Spleen (tissue), 7 donors: ENCODE results near the gene THRAP3.
"Not testable (repeated sequence)": the region's sequence is repeated elsewhere in the genome, so short reads cannot be mapped to it uniquely, and the experiment has no call there.

Source experiments
- POLR2A ChIP-seq, 3 donors: fragments of 450-650 bp; IDR thresholded peaks; one replicate each; pipeline ENCODE4 v1.5.1; 2017; ENCODE audit warnings: antibody characterized with exemption in 3 of 3, mild to moderate bottlenecking in 1 of 3
- POLR2AphosphoS5 ChIP-seq, 3 donors: sonication (generic); formaldehyde crosslinking; IDR thresholded peaks; one replicate each; pipeline ENCODE4 v1.5.1; 2017; ENCODE audit warnings: antibody characterized with exemption in 3 of 3
- TF ChIP-seq, protein P1 (sequence below), 11 experiments: fragments of 200-600 bp in 7 of 11; fragments of 450-650 bp in 4 of 11; sonication (generic) in 4 of 11; IDR thresholded peaks in 8 of 11; conservative IDR thresholded peaks in 3 of 11; 1 replicate in 7 of 11; 2 replicates in 4 of 11; pipeline versions ENCODE4 v1.4.0 to v1.8.0; 2016 to 2021; ENCODE audit warnings: antibody characterized with exemption in 11 of 11, inconsistent platforms in 4 of 11, mild to moderate bottlenecking in 1 of 11
- donor health status: DM: no; HTN: no; CAD: no; lungs with moderate emphysema.
- donor health status: DM: no; HTN: no; CAD: no.
- donor health status: DM: no; HTN: no; CAD: no.

GRCh38 chr1:36230279-36230678 is 6.0 kb downstream of the THRAP3 start:
- TF ChIP-seq POLR2AphosphoS5, POLR2A (IDR thresholded peaks at IDR 0.05): not testable (repeated sequence)
- TF ChIP-seq, protein P1, sequence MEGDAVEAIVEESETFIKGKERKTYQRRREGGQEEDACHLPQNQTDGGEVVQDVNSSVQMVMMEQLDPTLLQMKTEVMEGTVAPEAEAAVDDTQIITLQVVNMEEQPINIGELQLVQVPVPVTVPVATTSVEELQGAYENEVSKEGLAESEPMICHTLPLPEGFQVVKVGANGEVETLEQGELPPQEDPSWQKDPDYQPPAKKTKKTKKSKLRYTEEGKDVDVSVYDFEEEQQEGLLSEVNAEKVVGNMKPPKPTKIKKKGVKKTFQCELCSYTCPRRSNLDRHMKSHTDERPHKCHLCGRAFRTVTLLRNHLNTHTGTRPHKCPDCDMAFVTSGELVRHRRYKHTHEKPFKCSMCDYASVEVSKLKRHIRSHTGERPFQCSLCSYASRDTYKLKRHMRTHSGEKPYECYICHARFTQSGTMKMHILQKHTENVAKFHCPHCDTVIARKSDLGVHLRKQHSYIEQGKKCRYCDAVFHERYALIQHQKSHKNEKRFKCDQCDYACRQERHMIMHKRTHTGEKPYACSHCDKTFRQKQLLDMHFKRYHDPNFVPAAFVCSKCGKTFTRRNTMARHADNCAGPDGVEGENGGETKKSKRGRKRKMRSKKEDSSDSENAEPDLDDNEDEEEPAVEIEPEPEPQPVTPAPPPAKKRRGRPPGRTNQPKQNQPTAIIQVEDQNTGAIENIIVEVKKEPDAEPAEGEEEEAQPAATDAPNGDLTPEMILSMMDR (IDR thresholded peaks at IDR 0.05 in 8 of 11, conservative IDR thresholded peaks at IDR 0.05 in 3 of 11), result not testable (repeated sequence)
